Erythroblast (primary cell): ENCODE results near the gene AGPAT4.

Experiments used
- DNase-seq, 2 experiments: peaks; one replicate each; lab custom pipeline; 2025; lab: John Stamatoyannopoulos, UW
- GATA1 ChIP-seq: IDR thresholded peaks from 2 replicates; pipeline ENCODE4 v1.6.1; 2011; ENCODE audit warnings: low read depth, mild to moderate bottlenecking, control low read depth, low read length, moderate library complexity
- POLR2A ChIP-seq: IDR thresholded peaks from 2 replicates; pipeline ENCODE4 v1.6.1; 2011; ENCODE audit warnings: mild to moderate bottlenecking, low read length

AGPAT4 gene

GRCh38 chr6:161204866-161205557, 68.8 kb downstream of the AGPAT4 start:
- TF ChIP-seq GATA1 = no peak
- no peak for TF ChIP-seq POLR2A
- no peak for DNase-seq

- TF ChIP-seq POLR2A (no peak), GATA1 (no peak)
- peak in 1 of 2 experiments; percentile 6 for DNase-seq
Measured at GRCh38 chr6:161200610-161201370, 73.1 kb downstream of the AGPAT4 start.

- DNase-seq = no peak
- TF ChIP-seq POLR2A = no peak
- no peak for TF ChIP-seq GATA1
Measured at GRCh38 chr6:161199850-161200249, 74.0 kb downstream of the AGPAT4 start.

GRCh38 chr6:161198783-161199460, 74.9 kb downstream of the AGPAT4 start:
- TF ChIP-seq GATA1 = no peak
- no peak for TF ChIP-seq POLR2A
- DNase-seq = no peak

- no peak for DNase-seq
- no peak for TF ChIP-seq GATA1
- TF ChIP-seq POLR2A = no peak
Measured at GRCh38 chr6:161198176-161198575, 75.7 kb downstream of the AGPAT4 start.

GRCh38 chr6:161195386-161195785, 78.5 kb downstream of the AGPAT4 start:
- no peak for DNase-seq
- TF ChIP-seq POLR2A (no peak), GATA1 (no peak)

- TF ChIP-seq GATA1 = no peak
- TF ChIP-seq POLR2A = no peak
- no peak for DNase-seq
Measured at GRCh38 chr6:161194374-161194773, 79.5 kb downstream of the AGPAT4 start.

- DNase-seq = no peak
- TF ChIP-seq POLR2A (no peak), GATA1 (no peak)
Measured at GRCh38 chr6:161192636-161193411, 81.0 kb downstream of the AGPAT4 start.

- no peak for DNase-seq
- TF ChIP-seq GATA1 = no peak
- no peak for TF ChIP-seq POLR2A
Measured at GRCh38 chr6:161191671-161192070, 82.2 kb downstream of the AGPAT4 start.

- no peak for DNase-seq
- TF ChIP-seq POLR2A (no peak), GATA1 (no peak)
Measured at GRCh38 chr6:161191007-161191406, 82.9 kb downstream of the AGPAT4 start.

GRCh38 chr6:161189891-161190290, 84.0 kb downstream of the AGPAT4 start:
- TF ChIP-seq GATA1 (no peak), POLR2A (no peak)
- DNase-seq = no peak

- DNase-seq = no peak
- TF ChIP-seq GATA1 = no peak
- TF ChIP-seq POLR2A = no peak
Measured at GRCh38 chr6:161188547-161189465, 85.1 kb downstream of the AGPAT4 start.
